GM18520 (cell line): ENCODE results near the gene ZSWIM4.

Experiments
- ATAC-seq: cut with Tn5 transposase; IDR thresholded peaks from one replicate; pipeline ENCODE4 v1.9.1; 2021; ENCODE audit not compliant: unreplicated experiment

The ZSWIM4 gene

GRCh38 chr19:13866463-13867046 lies 71.3 kb downstream of the ZSWIM4 start:
- ATAC-seq = no peak

- ATAC-seq = no peak
Measured at GRCh38 chr19:13868663-13869062, 73.4 kb downstream of the ZSWIM4 start.

- no peak for ATAC-seq
Measured at GRCh38 chr19:13869281-13869680, 74.0 kb downstream of the ZSWIM4 start.

GRCh38 chr19:13870873-13871272 lies 75.6 kb downstream of the ZSWIM4 start:
- ATAC-seq = no peak

- no peak for ATAC-seq
Measured at GRCh38 chr19:13872339-13872694, 77.1 kb downstream of the ZSWIM4 start.

DNA sequence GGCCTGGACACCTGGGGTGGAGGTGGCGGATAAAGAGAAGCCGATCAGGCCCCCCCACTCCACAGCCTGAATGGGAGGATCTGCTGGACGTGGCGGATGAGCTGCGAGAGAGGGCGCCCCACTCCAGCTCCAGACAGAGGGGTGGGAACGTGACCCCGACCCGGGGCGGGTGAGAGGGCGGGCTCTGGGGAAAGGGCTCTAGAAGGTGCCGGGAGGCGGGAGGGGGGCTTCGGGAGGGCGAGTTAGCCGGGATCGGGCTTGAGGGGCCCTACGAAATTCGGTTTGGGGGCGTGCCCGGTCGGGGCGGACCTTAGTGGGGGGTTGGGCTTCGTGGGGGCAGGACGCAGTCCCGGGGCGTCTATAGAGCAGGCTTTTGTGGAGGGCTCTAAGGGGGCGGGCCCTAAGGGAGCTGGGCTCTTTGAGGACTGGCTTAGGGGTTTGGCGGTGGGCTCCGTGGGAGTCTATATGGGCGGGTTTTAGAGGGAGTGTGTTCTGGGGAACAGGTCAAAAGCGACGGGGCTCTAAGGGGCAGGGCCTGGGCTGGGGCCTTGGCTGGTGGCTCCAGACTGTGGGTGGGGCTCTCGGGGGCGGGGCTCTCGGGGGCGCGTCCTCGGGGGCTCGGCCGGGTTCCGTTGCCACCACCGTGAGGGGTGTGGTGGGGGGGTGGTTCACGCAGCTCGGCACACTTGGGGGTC lies 77.6 kb downstream of the ZSWIM4 start:
- ATAC-seq = no peak

GRCh38 chr19:13873834-13874515 lies 78.7 kb downstream of the ZSWIM4 start:
- no peak for ATAC-seq

DNA sequence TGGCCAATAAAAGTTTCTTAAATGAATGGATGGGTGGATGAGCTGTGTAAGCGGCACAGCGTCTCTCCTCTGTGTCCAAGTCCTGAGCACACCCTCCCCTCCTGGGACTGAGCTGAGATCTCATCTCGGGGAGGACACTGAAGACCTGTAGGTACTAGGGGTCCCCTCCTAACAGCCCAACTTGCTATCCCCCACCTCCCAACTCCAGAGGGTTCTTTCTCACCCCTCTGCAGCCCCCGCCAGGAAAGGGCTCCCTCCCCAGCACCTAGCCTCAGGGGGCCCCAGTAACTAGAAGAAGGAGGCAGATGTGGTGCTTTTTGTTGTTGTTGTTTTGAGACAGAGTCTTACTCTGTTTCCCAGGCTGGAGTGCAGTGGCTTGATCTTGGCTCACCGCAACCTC lies 80.6 kb downstream of the ZSWIM4 start:
- ATAC-seq = no peak

DNA sequence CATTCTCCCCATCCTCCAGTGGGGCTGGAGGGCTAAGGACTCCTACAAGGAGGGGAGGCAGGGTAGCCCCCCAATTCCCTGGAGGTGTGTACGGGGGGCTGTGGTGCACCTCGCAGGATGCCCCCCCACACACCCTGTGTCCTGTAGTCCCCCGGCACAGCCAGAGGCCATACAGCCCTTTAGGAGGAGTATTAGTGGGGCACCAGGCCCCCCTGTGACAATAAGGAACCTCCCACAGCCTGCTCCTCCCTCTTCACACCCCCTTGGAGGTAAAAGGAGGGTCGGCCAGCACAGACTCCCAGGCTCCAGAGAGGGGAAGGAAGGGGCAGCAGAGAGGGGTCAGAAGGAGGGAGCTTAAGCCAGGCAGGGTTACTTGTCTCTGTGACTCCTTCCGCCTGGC lies 81.6 kb downstream of the ZSWIM4 start, which contains the start of gene NANOS3:
Gene NANOS3, plus strand, starts transcription at position 301 of the 400 bp plus-strand sequence. CDS start 115 bp downstream, outside the sequence.
- ATAC-seq = no peak

DNA sequence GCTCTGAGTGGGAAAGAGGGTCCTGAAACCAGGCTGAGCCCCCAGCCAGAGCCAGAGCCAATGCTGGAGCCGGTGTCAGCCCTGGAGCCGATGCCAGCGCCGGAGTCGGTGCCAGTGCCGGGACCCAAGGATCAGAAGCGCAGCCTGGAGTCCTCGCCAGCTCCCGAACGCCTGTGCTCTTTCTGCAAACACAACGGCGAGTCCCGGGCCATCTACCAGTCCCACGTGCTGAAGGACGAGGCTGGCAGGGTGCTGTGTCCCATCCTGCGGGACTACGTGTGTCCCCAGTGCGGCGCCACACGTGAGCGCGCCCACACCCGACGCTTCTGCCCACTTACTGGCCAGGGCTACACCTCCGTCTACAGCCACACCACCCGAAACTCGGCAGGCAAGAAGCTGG lies 82.1 kb downstream of the ZSWIM4 start:
- no peak for ATAC-seq

- peak; percentile 95 for ATAC-seq
Measured at GRCh38 chr19:13880059-13881043, 85.1 kb downstream of the ZSWIM4 start.

DNA sequence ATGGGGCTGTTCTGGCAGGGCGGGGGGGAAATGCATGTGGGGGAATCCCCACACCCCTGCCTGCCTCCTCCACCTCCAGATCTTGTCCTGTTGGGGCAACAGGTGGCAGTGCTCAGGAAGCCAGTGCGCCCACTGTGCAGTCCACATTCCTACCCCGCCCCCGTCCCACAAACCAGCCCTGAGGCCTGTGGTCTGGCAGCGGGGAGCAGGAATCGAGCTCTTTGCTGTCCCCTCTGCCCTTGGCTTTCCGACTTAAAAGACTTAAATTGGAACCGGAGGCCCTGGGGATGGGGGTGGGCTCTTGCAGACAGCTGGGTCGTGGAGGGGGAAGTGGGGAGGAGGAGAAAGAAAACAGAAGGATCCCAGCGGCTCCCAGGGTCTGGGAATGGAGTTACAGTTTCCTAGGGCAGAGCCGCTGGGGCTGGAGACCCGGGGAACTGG lies 86.0 kb downstream of the ZSWIM4 start:
- no peak for ATAC-seq
